Osteocyte (in vitro differentiated cells): ENCODE measurements around the gene FILIP1. TPM values are rescaled to one million over a fixed set of nuclear protein-coding genes. Genes with fewer than 3 reads are reported as not detected.

Experiments
- DNase-seq: peaks from one replicate; pipeline ENCODE4 v3.0.0; 2021; ENCODE audit warnings: mixed read lengths; ENCODE audit not compliant: unreplicated experiment; ENCODE audit errors: extremely low spot score
- H3K27ac Mint-ChIP-seq: one replicate; pipeline ENCODE4 v1.8.0; 2021; ENCODE audit warnings: mild to moderate bottlenecking, mixed read lengths; ENCODE audit not compliant: unreplicated experiment
- H3K27me3 Mint-ChIP-seq: one replicate; pipeline ENCODE4 v1.8.0; 2021; ENCODE audit warnings: mixed read lengths; ENCODE audit not compliant: unreplicated experiment
- H3K36me3 Mint-ChIP-seq: one replicate; pipeline ENCODE4 v1.8.0; 2021; ENCODE audit warnings: mixed read lengths; ENCODE audit not compliant: unreplicated experiment
- H3K4me1 Mint-ChIP-seq: one replicate; pipeline ENCODE4 v1.8.0; 2021; ENCODE audit warnings: mixed read lengths; ENCODE audit not compliant: unreplicated experiment
- H3K4me3 Mint-ChIP-seq: one replicate; pipeline ENCODE4 v1.8.0; 2021; ENCODE audit warnings: mild to moderate bottlenecking, moderate library complexity, mixed read lengths; ENCODE audit not compliant: unreplicated experiment
- H3K9me3 Mint-ChIP-seq: one replicate; pipeline ENCODE4 v1.8.0; 2021; ENCODE audit warnings: mixed read lengths; ENCODE audit not compliant: unreplicated experiment
- CTCF ChIP-seq: fragments of 200-600 bp; sonication (generic); IDR thresholded peaks from 2 replicates; pipeline ENCODE4 v1.5.0; 2021; ENCODE audit warnings: antibody characterized with exemption, mild to moderate bottlenecking, moderate library complexity
- total RNA-seq: library from RNA; stranded (reverse); gene quantifications from 2 replicates; pipeline ENCODE4 v1.2.1, GENCODE V29; 2021

FILIP1 gene
- total RNA-seq, 1 donor from 2014 or later: 0.05 TPM

- no peak overlapping the region for H3K4me3 Mint-ChIP-seq
- no peak overlapping the region for H3K27ac Mint-ChIP-seq
- H3K27me3 Mint-ChIP-seq: no peaks in the 10 kb centered on the region
- H3K9me3 Mint-ChIP-seq: no peaks in the 10 kb centered on the region
- no peak for DNase-seq
- H3K36me3 Mint-ChIP-seq: no peaks in the 10 kb centered on the region
- no peaks in the 10 kb centered on the region for H3K4me1 Mint-ChIP-seq
- no peak for TF ChIP-seq CTCF
These were observed 201.0 kb downstream of the FILIP1 start for GRCh38 chr6:75292555-75292954.

- no peak for TF ChIP-seq CTCF
- Mint-ChIP-seq H3K36me3 (no peaks in the 10 kb centered on the region), H3K9me3 (no peaks in the 10 kb centered on the region), H3K27me3 (no peaks in the 10 kb centered on the region), H3K4me1 (peaks cover 2% of the 10 kb centered on the region), H3K27ac (no peak overlapping the region), H3K4me3 (no peak overlapping the region)
- no peak for DNase-seq
These were observed 201.9 kb downstream of the FILIP1 start for GRCh38 chr6:75291744-75292143.

GRCh38 chr6:75291331-75291730 is 202.3 kb downstream of the FILIP1 start:
- Mint-ChIP-seq H3K36me3 (no peaks in the 10 kb centered on the region), H3K27ac (no peak overlapping the region), H3K4me3 (no peak overlapping the region), H3K27me3 (no peaks in the 10 kb centered on the region), H3K4me1 (peaks cover 5% of the 10 kb centered on the region), H3K9me3 (no peaks in the 10 kb centered on the region)
- no peak for DNase-seq
- no peak for TF ChIP-seq CTCF

GRCh38 chr6:75290136-75290945 is 203.3 kb downstream of the FILIP1 start:
- Mint-ChIP-seq H3K27ac (no peak overlapping the region), H3K4me3 (no peak overlapping the region), H3K36me3 (no peaks in the 10 kb centered on the region), H3K27me3 (no peaks in the 10 kb centered on the region), H3K9me3 (no peaks in the 10 kb centered on the region), H3K4me1 (peaks cover 10% of the 10 kb centered on the region)
- no peak for TF ChIP-seq CTCF
- no peak for DNase-seq

GRCh38 chr6:75288023-75288422 is 205.6 kb downstream of the FILIP1 start:
- H3K9me3 Mint-ChIP-seq: no peaks in the 10 kb centered on the region
- H3K36me3 Mint-ChIP-seq: no peaks in the 10 kb centered on the region
- no peaks in the 10 kb centered on the region for H3K27me3 Mint-ChIP-seq
- H3K27ac Mint-ChIP-seq: no peak overlapping the region
- no peak for TF ChIP-seq CTCF
- no peak for DNase-seq
- H3K4me3 Mint-ChIP-seq: no peak overlapping the region
- peaks cover 10% of the 10 kb centered on the region for H3K4me1 Mint-ChIP-seq
